HepG2 (cell line): ENCODE measurements around the gene NUP62. TPM values are rescaled to one million over a fixed set of nuclear protein-coding genes. Genes with fewer than 3 reads are reported as not detected.

Source experiments
- ATAC-seq: fragments of 200-7000 bp; cut with Tn5 transposase; 3 replicates; pipeline ENCODE4 v1.9.1; 2020; ENCODE audit warnings: mild to moderate bottlenecking, moderate library complexity
- BruUV-seq: library from RNA; stranded (reverse); fragments of 400-500 nt; replicated peaks from 2 replicates; lab custom pipeline; 2021; lab: Mats Ljungman, UMichigan
- CTCF ChIA-PET: fragments of 300-600 bp; formaldehyde crosslinking; extraction: SDS; loops from one replicate; lab custom pipeline; 2021; ENCODE audit warnings: low total read pairs, inconsistent platforms, low intra/inter-chr PET ratio; lab: Yijun Ruan, JAX
- POLR2A ChIA-PET: fragments of 350-600 bp; sonication (Branson Sonifier 250); formaldehyde crosslinking; loops from one replicate; lab custom pipeline; 2020; ENCODE audit warnings: antibody characterized with exemption, inconsistent platforms; lab: Yijun Ruan, JAX
- DNase-seq: peaks from one replicate; pipeline ENCODE4 v3.0.0-alpha.2; 2015; ENCODE audit warnings: low spot score
- FAIRE-seq: peaks from 3 replicates; lab custom pipeline; 2011; peaks lifted over from hg19 to GRCh38; lab: Jason Lieb, UNC
- H2AFZ ChIP-seq: one replicate; pipeline ENCODE4 v1.6.1; 2011; ENCODE audit warnings: low read length, inconsistent platforms
- H3K27ac ChIP-seq: fragments of 300-600 bp; 3 replicates; pipeline ENCODE4 v1.8.0; 2011; ENCODE audit warnings: mixed run types, mild to moderate bottlenecking, mixed read lengths, low read length, inconsistent platforms; ENCODE audit not compliant: insufficient read depth; ENCODE audit errors: extremely low read length
- H3K27me3 ChIP-seq, 2 experiments: fragments of 200-600 bp in 1 of 2; 2 replicates in 1 of 2; 3 replicates in 1 of 2; pipeline versions ENCODE4 v1.6.0 to v1.8.0; 2011; ENCODE audit warnings: low read length in 2 of 2, mild to moderate bottlenecking in 2 of 2, moderate library complexity in 2 of 2, inconsistent platforms in 1 of 2; ENCODE audit not compliant: insufficient read depth in 2 of 2, control insufficient read depth in 1 of 2
- H3K36me3 ChIP-seq, 2 experiments: fragments of 200-600 bp in 1 of 2; replicated peaks in 1 of 2; 2 replicates in 1 of 2; 3 replicates in 1 of 2; pipeline versions ENCODE4 v1.5.1 to v1.8.0; 2011; ENCODE audit warnings: low read length in 2 of 2, inconsistent platforms in 1 of 2; ENCODE audit not compliant: insufficient read depth in 2 of 2, control insufficient read depth in 1 of 2
- H3K4me1 ChIP-seq: 2 replicates; pipeline ENCODE4 v1.5.1; 2012; ENCODE audit warnings: low read length, inconsistent platforms; ENCODE audit not compliant: insufficient read depth
- H3K4me2 ChIP-seq: 2 replicates; pipeline ENCODE4 v1.6.0; 2011; ENCODE audit warnings: low read depth, low read length, inconsistent platforms
- H3K4me3 ChIP-seq, 3 experiments: fragments of 200-600 bp in 1 of 3; sonication (generic), shearing (Covaris generic) in 1 of 3; replicated peaks in 1 of 3; 2 replicates each; pipeline ENCODE4 v1.5.1; 2011 to 2016; ENCODE audit warnings: low read length in 3 of 3, inconsistent platforms in 2 of 3, low read depth in 2 of 3, mild to moderate bottlenecking in 2 of 3, control low read depth in 1 of 3, mixed read lengths in 1 of 3; ENCODE audit not compliant: insufficient read depth in 1 of 3
- H3K79me2 ChIP-seq: one replicate; pipeline ENCODE4 v1.6.1; 2011; ENCODE audit warnings: low read length, inconsistent platforms; ENCODE audit not compliant: insufficient read depth
- H3K9ac ChIP-seq: 2 replicates; pipeline ENCODE4 v1.6.0; 2011; ENCODE audit warnings: mild to moderate bottlenecking, low read depth, low read length, inconsistent platforms; ENCODE audit not compliant: insufficient read depth
- H3K9me3 ChIP-seq: 2 replicates; pipeline ENCODE4 v1.5.1; 2012; ENCODE audit warnings: mild to moderate bottlenecking, low read length
- H4K20me1 ChIP-seq: 2 replicates; pipeline ENCODE4 v1.6.0; 2011; ENCODE audit warnings: inconsistent platforms, mild to moderate bottlenecking, low read length, moderate library complexity; ENCODE audit not compliant: insufficient read depth
- DBP ChIP-seq: sonication (generic); formaldehyde crosslinking; IDR thresholded peaks from 2 replicates; pipeline ENCODE4 v1.4.0; 2020; ENCODE audit warnings: missing genetic modification reagents; ENCODE audit errors: not compliant biosample characterization
- HNF4A ChIP-seq: sonication (generic); formaldehyde crosslinking; IDR thresholded peaks from 2 replicates; pipeline ENCODE4 v1.4.0; 2020; ENCODE audit warnings: missing genetic modification reagents
- HNRNPK ChIP-seq: fragments of 200-400 bp; formaldehyde crosslinking; IDR thresholded peaks from 2 replicates; pipeline ENCODE4 v1.6.1; 2018; ENCODE audit warnings: low read length, low read depth, moderate library complexity, mild to moderate bottlenecking; ENCODE audit not compliant: poor library complexity, severe bottlenecking
- MAFG ChIP-seq: sonication (generic); formaldehyde crosslinking; IDR thresholded peaks from 2 replicates; pipeline ENCODE4 v1.5.1; 2020; ENCODE audit warnings: mild to moderate bottlenecking, missing genetic modification reagents
- NFRKB ChIP-seq: fragments of 450-650 bp; IDR thresholded peaks from 2 replicates; pipeline ENCODE4 v1.6.1; 2017
- NONO ChIP-seq, 2 experiments: fragments of 450-650 bp in 1 of 2; sonication (generic) in 1 of 2; formaldehyde crosslinking in 1 of 2; IDR thresholded peaks in 1 of 2; conservative IDR thresholded peaks in 1 of 2; 2 replicates each; pipeline versions ENCODE4 v1.6.1 to v1.8.0; 2017 to 2022; ENCODE audit warnings: mild to moderate bottlenecking in 1 of 2, missing genetic modification reagents in 1 of 2, moderate library complexity in 1 of 2
- POLR2AphosphoS2 ChIP-seq: IDR thresholded peaks from 2 replicates; pipeline ENCODE4 v1.6.1; 2011; ENCODE audit warnings: low read depth, low read length, improper control_type of control experiment
- RXRB ChIP-seq: IDR thresholded peaks from 2 replicates; pipeline ENCODE4 v1.6.1; 2016; ENCODE audit warnings: borderline replicate concordance, missing genetic modification reagents, missing compliant biosample characterization
- ZNF407 ChIP-seq: sonication (generic); formaldehyde crosslinking; IDR thresholded peaks from one replicate; pipeline ENCODE4 v1.5.1; 2020; ENCODE audit warnings: mild to moderate bottlenecking, missing genetic modification reagents; ENCODE audit errors: not compliant biosample characterization
- ZNF431 ChIP-seq: sonication (generic); formaldehyde crosslinking; IDR thresholded peaks from 2 replicates; pipeline ENCODE4 v1.9.0; 2022; ENCODE audit warnings: missing genetic modification reagents, low read depth, mild to moderate bottlenecking, borderline replicate concordance
- ZNF598 ChIP-seq: sonication (generic); formaldehyde crosslinking; IDR thresholded peaks from 2 replicates; pipeline ENCODE4 v1.5.1; 2020; ENCODE audit warnings: mild to moderate bottlenecking, missing genetic modification reagents, borderline replicate concordance
- ZNF703 ChIP-seq: sonication (generic); formaldehyde crosslinking; IDR thresholded peaks from 2 replicates; pipeline ENCODE4 v1.5.1; 2020; ENCODE audit warnings: missing genetic modification reagents, mild to moderate bottlenecking, moderate library complexity, borderline replicate concordance
- ZSCAN12 ChIP-seq: sonication (generic); formaldehyde crosslinking; IDR thresholded peaks from 2 replicates; pipeline ENCODE4 v1.9.0; 2021; ENCODE audit warnings: mild to moderate bottlenecking, missing genetic modification reagents
- WGBS: methylation state at CpG from one replicate; pipeline ENCODE4 v1.1.6; 2017; ENCODE audit warnings: low lambda C conversion rate; 5-methylcytosine and 5-hydroxymethylcytosine counted together
- in situ Hi-C: cut with HindIII; loops from 2 replicates; pipeline ENCODE4 v1.10.0; 2017; ENCODE audit warnings: low pct_unique_long_range_greater_than_20kb; ENCODE audit not compliant: extremely low pct_ligation_motif_present
- intact Hi-C: fragments of 100-400 bp; cut with micrococcal nuclease; formaldehyde crosslinking; loops from one replicate; pipeline ENCODE4 v1.10.0; 2022; ENCODE audit not compliant: unreplicated experiment
- polyA plus RNA-seq, 8 experiments: library from polyadenylated mRNA; depleted of rRNA in 3 of 8; stranded (reverse) in 7 of 8; unstranded in 1 of 8; fragments of >200 nt; fragmentation: Illumina TruSeq in 4 of 8; extraction: Trizol in 4 of 8; gene quantifications; 2 replicates each; pipeline versions ENCODE4 v1.2.1 to v1.2.3, GENCODE V29; 2011 to 2016; ENCODE audit warnings: low read depth in 4 of 8, missing spikeins in 1 of 8, mixed read lengths in 1 of 8; ENCODE audit not compliant: insufficient read depth in 1 of 8
- total RNA-seq, 5 experiments: library from RNA; depleted of rRNA; stranded (reverse); fragments of >200 nt; fragmentation: Illumina TruSeq; extraction: Trizol; gene quantifications; 2 replicates each; pipeline ENCODE4 v1.2.3, GENCODE V29; 2016; ENCODE audit warnings: low read depth in 1 of 5

NUP62 gene
- total and polyA plus RNA-seq, 2 of the 13 experiments (the other 11 are each of a cell fraction or from before 2014, with no cell fraction given), result 16.5 to 41.5 TPM

- Histone ChIP-seq H3K27ac (peak overlapping the region; percentile 99), H3K27me3 (no peaks in the 10 kb centered on the region; a peak in 1 of 5 replicates), H4K20me1 (peaks cover 5% of the 10 kb centered on the region; the same call in 1 of the 2 replicates), H3K4me1 (peaks cover 31% of the 10 kb centered on the region), H3K36me3 (peaks cover 10 to 32% of the 10 kb centered on the region in 2 experiments; a peak in 4 of 5 replicates), H3K79me2 (peaks cover 38% of the 10 kb centered on the region), H3K9ac (peak overlapping the region; percentile 97), H2AFZ (peak overlapping the region; percentile 89), H3K9me3 (no peaks in the 10 kb centered on the region), H3K4me2 (peak overlapping the region; percentile 91), H3K4me3 (peak overlapping the region; percentile 77 to 99 (median 97))
- ChIA-PET POLR2A (interaction anchor here (0.6 to 3.3 kb wide), 15 partner anchors 7 to 397 kb away, joined by 3 to 21 read pairs (median 5); partner anchors contain the start of genes AP2A1, ATF5, NUP62 and PNKP), CTCF (no interaction called here)
- intact Hi-C loops, result no loop called here
- TSS peak; percentile 72 for BruUV-seq
- peak; percentile 62 for ATAC-seq
- 0% methylated on average over 16 of the region's 46 CpGs for WGBS
- peak; percentile 54 for FAIRE-seq
- in situ Hi-C loops, result no loop called here
- DNase-seq, result peak; percentile 96
- TF ChIP-seq ZSCAN12 (CRISPR knock-in tag) (0 out of 2 replicates have a peak, but pooled peaks have one; percentile 40), MAFG (CRISPR knock-in tag) (no peak), ZNF407 (CRISPR knock-in tag) (peak; percentile 75), ZNF703 (CRISPR knock-in tag) (peak; percentile 27; the same call in 1 of the 2 replicates), RXRB (peak; percentile 47), DBP (no peak), ZNF598 (0 out of 2 replicates have a peak, but pooled peaks have one; percentile 53), HNF4A (CRISPR knock-in tag) (peak; percentile 1; the same call in 1 of the 2 replicates), HNRNPK (no peak), NFRKB (peak; percentile 94), NONO (IDR thresholded peaks at IDR 0.05) (no peak), NONO (CRISPR knock-in tag; conservative IDR thresholded peaks at IDR 0.05) (peak; percentile 66), ZNF431 (CRISPR knock-in tag) (no peak), POLR2AphosphoS2 (no peak)
Measured at GRCh38 chr19:49876422-49877019, 52.8 kb downstream of the NUP62 start.
